Right lobe of liver (tissue), 6 donors: Measurements from ENCODE around the gene LYPD6B. TPM values are rescaled to one million over a fixed set of nuclear protein-coding genes. Genes with fewer than 3 reads are reported as not detected.

Source experiments
- ATAC-seq, 4 donors: fragments of 200-7000 bp; cut with Tn5 transposase; one replicate each; pipeline ENCODE4 v1.9.1; 2020; ENCODE audit warnings: mild to moderate bottlenecking in 4 of 4, moderate library complexity in 4 of 4
- DNase-seq, 3 donors: peaks; one replicate each; pipeline ENCODE4 v3.0.0-alpha.2; 2020
- H3K27ac ChIP-seq, 3 donors: fragments of 200-600 bp; one replicate each; pipeline ENCODE4 v1.8.0; 2022
- H3K27me3 ChIP-seq, 2 donors: fragments of 200-600 bp; one replicate each; pipeline ENCODE4 v1.8.0; 2022
- H3K36me3 ChIP-seq, 4 donors: fragments of 200-600 bp; sonication (generic) in 1 of 4; one replicate each; pipeline versions ENCODE4 v1.5.1 to v1.8.0; 2017 to 2022; ENCODE audit warnings: control low read depth in 1 of 4
- H3K4me1 ChIP-seq, 4 donors: fragments of 200-600 bp; sonication (generic) in 1 of 4; one replicate each; pipeline versions ENCODE4 v1.5.1 to v1.8.0; 2017 to 2022; ENCODE audit warnings: control low read depth in 1 of 4
- H3K4me3 ChIP-seq, 3 donors: fragments of 200-600 bp; one replicate each; pipeline ENCODE4 v1.8.0; 2022
- H3K9me3 ChIP-seq, 4 donors: fragments of 200-600 bp; sonication (generic) in 1 of 4; one replicate each; pipeline versions ENCODE4 v1.5.1 to v1.8.0; 2017 to 2022; ENCODE audit warnings: control low read depth in 1 of 4
- POLR2A ChIP-seq: fragments of 450-650 bp; IDR thresholded peaks from one replicate; pipeline ENCODE4 v1.6.1; 2017; ENCODE audit warnings: antibody characterized with exemption, mild to moderate bottlenecking
- WGBS: methylation state at CpG from one replicate; pipeline ENCODE4 v1.1.6; 2018; ENCODE audit warnings: low coverage, low lambda C conversion rate; ENCODE audit not compliant: insufficient coverage; ENCODE audit errors: missing lambda C conversion rate; 5-methylcytosine and 5-hydroxymethylcytosine counted together
- intact Hi-C, 2 donors: fragments of 100-400 bp; cut with DNase I; formaldehyde crosslinking; loops; one replicate each; pipeline versions ENCODE4 v1.11.2 to v1.14.1; 2022
- total RNA-seq, 6 experiments: library from RNA; depleted of rRNA in 2 of 6; stranded (reverse); fragments of >200 nt in 2 of 6; fragmentation: NEBNext Ultra II Directional in 3 of 6; extraction: Animal tissue kit (Norgen Biotek cat#: 25700) in 3 of 6; gene quantifications; one replicate each; pipeline versions ENCODE4 v1.1.0 to v1.2.4, GENCODE V29; 2016 to 2023
- TF ChIP-seq, protein P1 (sequence below), 4 donors: fragments of 200-600 bp in 3 of 4; fragments of 450-650 bp in 1 of 4; IDR thresholded peaks; one replicate each; pipeline versions ENCODE4 v1.5.1 to v1.8.0; 2016 to 2022; ENCODE audit warnings: antibody characterized with exemption in 4 of 4, mild to moderate bottlenecking in 2 of 4
- donor health status: DM: no; HTN: yes; CAD: no.
- donor health status: DM: no; HTN: no; CAD: no.
- donor health status: DM: no; HTN: no; CAD: no.
- donor health status: DM: no; HTN: yes; CAD: no.
- donor health status: DM: no; HTN: yes; CAD: no.

Gene LYPD6B
- total RNA-seq, 6 experiments from 2014 or later: 0.30 to 0.31 TPM; not detected in 4

GRCh38 chr2:149200109-149200520, 161.6 kb downstream of the LYPD6B start:
- Histone ChIP-seq H3K36me3 (no peaks in the 10 kb centered on the region), H3K27ac (no peak overlapping the region), H3K4me3 (no peak overlapping the region), H3K4me1 (no peaks in the 10 kb centered on the region), H3K9me3 (no peaks in the 10 kb centered on the region), H3K27me3 (no peaks in the 10 kb centered on the region)
- TF ChIP-seq, protein P1, sequence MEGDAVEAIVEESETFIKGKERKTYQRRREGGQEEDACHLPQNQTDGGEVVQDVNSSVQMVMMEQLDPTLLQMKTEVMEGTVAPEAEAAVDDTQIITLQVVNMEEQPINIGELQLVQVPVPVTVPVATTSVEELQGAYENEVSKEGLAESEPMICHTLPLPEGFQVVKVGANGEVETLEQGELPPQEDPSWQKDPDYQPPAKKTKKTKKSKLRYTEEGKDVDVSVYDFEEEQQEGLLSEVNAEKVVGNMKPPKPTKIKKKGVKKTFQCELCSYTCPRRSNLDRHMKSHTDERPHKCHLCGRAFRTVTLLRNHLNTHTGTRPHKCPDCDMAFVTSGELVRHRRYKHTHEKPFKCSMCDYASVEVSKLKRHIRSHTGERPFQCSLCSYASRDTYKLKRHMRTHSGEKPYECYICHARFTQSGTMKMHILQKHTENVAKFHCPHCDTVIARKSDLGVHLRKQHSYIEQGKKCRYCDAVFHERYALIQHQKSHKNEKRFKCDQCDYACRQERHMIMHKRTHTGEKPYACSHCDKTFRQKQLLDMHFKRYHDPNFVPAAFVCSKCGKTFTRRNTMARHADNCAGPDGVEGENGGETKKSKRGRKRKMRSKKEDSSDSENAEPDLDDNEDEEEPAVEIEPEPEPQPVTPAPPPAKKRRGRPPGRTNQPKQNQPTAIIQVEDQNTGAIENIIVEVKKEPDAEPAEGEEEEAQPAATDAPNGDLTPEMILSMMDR (IDR thresholded peaks at IDR 0.05): no peak
- no peak for TF ChIP-seq POLR2A
- ATAC-seq (no peak), DNase-seq (no peak)
- intact Hi-C loops: no loop called here

DNA sequence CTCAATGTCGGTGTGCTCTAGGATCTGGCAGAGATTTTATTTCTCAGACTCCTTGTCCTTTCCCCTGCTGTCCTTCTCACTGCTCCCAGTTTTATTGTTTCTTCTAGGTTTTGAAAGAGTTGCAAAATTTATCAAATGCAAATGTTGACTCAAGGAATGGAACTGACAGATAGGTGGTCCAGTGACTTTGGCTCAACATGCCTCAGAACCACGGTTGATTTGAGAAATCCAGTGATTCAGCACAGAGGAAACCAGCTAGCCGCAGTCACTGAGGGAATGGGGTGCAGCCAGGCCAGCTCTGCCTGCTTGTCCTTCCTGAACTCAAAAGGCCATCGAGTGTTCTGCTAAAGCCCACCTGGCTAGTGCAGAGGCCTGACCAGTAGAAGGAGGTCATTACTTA, 166.2 kb downstream of the LYPD6B start:
- DNase-seq (no peak), ATAC-seq (no peak)
- WGBS: 37% methylated on average over 3 of the region's 4 CpGs
- H3K36me3 ChIP-seq: no peaks in the 10 kb centered on the region
- intact Hi-C loops: no loop called here
- no peak overlapping the region for H3K27ac ChIP-seq
- H3K27me3 ChIP-seq: no peaks in the 10 kb centered on the region
- TF ChIP-seq, protein P1 (IDR thresholded peaks at IDR 0.05): no peak
- no peak for TF ChIP-seq POLR2A
- H3K4me1 ChIP-seq: no peaks in the 10 kb centered on the region
- no peak overlapping the region for H3K4me3 ChIP-seq
- no peaks in the 10 kb centered on the region for H3K9me3 ChIP-seq

DNA sequence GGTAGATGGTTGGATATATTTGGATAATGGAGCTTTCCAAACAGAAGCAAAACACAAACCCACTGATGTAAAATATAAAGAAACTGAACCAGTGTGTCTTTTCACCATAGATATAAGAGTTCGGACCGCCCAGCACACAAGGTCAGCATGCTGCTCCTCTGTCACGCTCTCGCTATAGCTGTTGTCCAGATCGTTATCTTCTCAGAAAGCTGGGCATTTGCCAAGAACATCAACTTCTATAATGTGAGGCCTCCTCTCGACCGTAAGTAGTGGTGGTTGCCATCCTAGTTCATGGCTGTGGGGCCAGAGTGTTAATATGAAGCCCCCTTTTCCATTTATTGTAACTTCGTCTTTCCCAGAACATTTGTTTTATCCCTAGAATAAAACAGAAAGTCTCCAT, 166.6 kb downstream of the LYPD6B start:
- H3K36me3 ChIP-seq: no peaks in the 10 kb centered on the region
- H3K4me3 ChIP-seq: no peak overlapping the region
- H3K4me1 ChIP-seq: no peaks in the 10 kb centered on the region
- H3K27me3 ChIP-seq: no peaks in the 10 kb centered on the region
- no peak for ATAC-seq
- no peak for DNase-seq
- no peaks in the 10 kb centered on the region for H3K9me3 ChIP-seq
- TF ChIP-seq POLR2A: no peak
- TF ChIP-seq, protein P1 (IDR thresholded peaks at IDR 0.05): no peak
- no peak overlapping the region for H3K27ac ChIP-seq
- 77% methylated on average over 8 of the region's 8 CpGs for WGBS
- intact Hi-C loops: no loop called here

DNA sequence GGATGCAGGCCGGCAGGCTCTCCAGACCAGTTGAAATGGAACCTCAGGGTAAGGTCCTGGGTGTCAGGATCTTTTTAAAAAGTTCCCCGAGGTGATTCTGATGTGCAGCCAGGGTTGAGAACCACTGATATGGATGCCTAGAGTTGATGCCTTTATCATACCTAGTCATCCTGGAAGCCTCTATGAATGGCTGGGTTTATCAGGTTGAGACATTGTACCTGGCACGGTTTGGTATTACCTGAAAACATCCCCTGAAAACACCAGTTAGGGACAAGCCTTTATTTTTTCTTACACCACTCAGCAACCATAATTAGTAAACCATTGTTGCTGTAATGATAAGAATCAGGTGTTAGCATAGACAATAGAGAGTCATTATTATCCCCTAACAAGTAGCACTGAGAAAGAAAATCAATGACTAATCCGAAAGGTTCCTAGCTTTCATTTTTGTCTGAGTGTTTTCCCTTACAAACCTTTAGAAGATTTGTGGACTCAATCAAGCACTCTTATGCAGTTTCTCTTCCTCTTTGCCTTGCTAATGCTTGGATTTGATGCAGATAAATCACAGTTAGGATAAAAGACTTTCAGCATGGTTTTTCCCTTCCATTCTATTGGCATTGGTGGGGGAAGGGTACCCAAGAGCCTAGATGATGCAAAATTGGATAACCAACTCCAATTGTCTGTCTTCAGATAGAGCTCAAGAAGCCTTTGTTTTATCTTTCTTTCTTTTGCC, 175.4 kb downstream of the LYPD6B start:
- Histone ChIP-seq H3K4me1 (no peaks in the 10 kb centered on the region), H3K36me3 (no peaks in the 10 kb centered on the region), H3K9me3 (no peaks in the 10 kb centered on the region), H3K4me3 (no peak overlapping the region), H3K27me3 (no peaks in the 10 kb centered on the region), H3K27ac (no peak overlapping the region)
- intact Hi-C loops: no loop called here
- no peak for TF ChIP-seq POLR2A
- TF ChIP-seq, protein P1 (IDR thresholded peaks at IDR 0.05): no peak
- no peak for ATAC-seq
- DNase-seq: no peak
- WGBS: 53% methylated on average over 4 of the region's 4 CpGs

DNA sequence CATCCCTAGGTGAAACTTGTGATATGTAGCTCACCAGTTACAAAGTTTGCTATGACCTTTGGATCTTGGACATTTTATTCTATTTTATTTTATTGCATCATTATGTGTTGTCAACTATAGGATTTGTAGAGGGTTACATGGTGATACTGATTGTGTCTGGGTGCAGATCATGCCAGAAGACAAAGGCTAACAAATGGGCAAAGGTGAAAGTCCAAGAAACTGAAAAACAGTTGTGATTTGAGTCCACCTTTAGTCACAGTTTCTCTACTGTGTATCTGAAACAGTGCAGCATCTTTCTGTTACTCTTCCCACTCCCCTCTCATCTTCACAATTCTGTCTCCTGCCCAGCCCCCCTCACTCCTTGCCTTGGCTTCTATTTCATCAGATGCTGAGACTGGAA, 180.0 kb downstream of the LYPD6B start:
- H3K4me1 ChIP-seq: no peaks in the 10 kb centered on the region
- H3K9me3 ChIP-seq: no peaks in the 10 kb centered on the region
- peak in 3 of 4 donors; percentile 30 to 46 (median 36) for ATAC-seq
- TF ChIP-seq, protein P1 (IDR thresholded peaks at IDR 0.05): no peak
- TF ChIP-seq POLR2A: no peak
- no peak for DNase-seq
- intact Hi-C loops: no loop called here
- no peaks in the 10 kb centered on the region for H3K36me3 ChIP-seq
- H3K4me3 ChIP-seq: no peak overlapping the region
- no peaks in the 10 kb centered on the region for H3K27me3 ChIP-seq
- no peak overlapping the region for H3K27ac ChIP-seq
